Mesothelial cell of epicardium (in vitro differentiated cells): ENCODE data around the gene OR9A4. TPM values are rescaled to one million over a fixed set of nuclear protein-coding genes. Genes with fewer than 3 reads are reported as not detected.

Experiments
- DNase-seq, 2 experiments: peaks; one replicate each; pipeline ENCODE4 v3.0.0; 2021; ENCODE audit warnings: low spot score in 2 of 2; ENCODE audit not compliant: unreplicated experiment in 2 of 2
- H3K27ac Mint-ChIP-seq: 2 replicates; pipeline ENCODE4 v1.8.0; 2021; ENCODE audit warnings: mixed read lengths
- H3K27me3 Mint-ChIP-seq: 2 replicates; pipeline ENCODE4 v1.8.0; 2021; ENCODE audit warnings: low read depth, mixed read lengths
- H3K36me3 Mint-ChIP-seq: 2 replicates; pipeline ENCODE4 v1.8.0; 2021; ENCODE audit warnings: mixed read lengths
- H3K4me1 Mint-ChIP-seq: 2 replicates; pipeline ENCODE4 v1.8.0; 2021; ENCODE audit warnings: mixed read lengths
- H3K4me3 Mint-ChIP-seq: 2 replicates; pipeline ENCODE4 v1.8.0; 2021; ENCODE audit warnings: mild to moderate bottlenecking, moderate library complexity, mixed read lengths
- H3K9me3 Mint-ChIP-seq: 2 replicates; pipeline ENCODE4 v1.8.0; 2021; ENCODE audit warnings: mixed read lengths
- CTCF ChIP-seq: fragments of 200-600 bp; sonication (generic); IDR thresholded peaks from one replicate; pipeline ENCODE4 v1.5.0; 2021; ENCODE audit warnings: antibody characterized with exemption; ENCODE audit not compliant: unreplicated experiment
- total RNA-seq: library from RNA; stranded (reverse); gene quantifications from 3 replicates; pipeline ENCODE4 v1.2.1, GENCODE V29; 2021

Gene OR9A4
- total RNA-seq, 1 donor from 2014 or later: 0.18 TPM

GRCh38 chr7:141928845-141929195 is 12.6 kb downstream of the OR9A4 start:
- Mint-ChIP-seq H3K4me1 (no peaks in the 10 kb centered on the region), H3K9me3 (no peaks in the 10 kb centered on the region), H3K27me3 (no peaks in the 10 kb centered on the region), H3K36me3 (no peaks in the 10 kb centered on the region), H3K4me3 (no peak overlapping the region), H3K27ac (no peak overlapping the region)
- DNase-seq: no peak
- TF ChIP-seq CTCF: no peak

- Mint-ChIP-seq H3K9me3 (no peaks in the 10 kb centered on the region), H3K36me3 (no peaks in the 10 kb centered on the region)
Observed at GRCh38 chr7:141930211-141930610, 14.0 kb downstream of the OR9A4 start.

GRCh38 chr7:141941075-141941474 is 24.9 kb downstream of the OR9A4 start:
- DNase-seq: no peak
- Mint-ChIP-seq H3K27me3 (no peaks in the 10 kb centered on the region), H3K9me3 (peaks cover 44% of the 10 kb centered on the region), H3K4me1 (no peaks in the 10 kb centered on the region), H3K4me3 (no peak overlapping the region), H3K36me3 (no peaks in the 10 kb centered on the region), H3K27ac (no peak overlapping the region)
- TF ChIP-seq CTCF: no peak

More at GRCh38 chr7:141930211-141930610, 14.0 kb downstream of the OR9A4 start:
- Mint-ChIP-seq H3K4me3 (no peak overlapping the region), H3K27ac (no peak overlapping the region), H3K4me1 (no peaks in the 10 kb centered on the region), H3K27me3 (no peaks in the 10 kb centered on the region)
- TF ChIP-seq CTCF: no peak
- no peak for DNase-seq

- peaks cover 5% of the 10 kb centered on the region for H3K27me3 Mint-ChIP-seq
- no peaks in the 10 kb centered on the region for H3K36me3 Mint-ChIP-seq
- H3K4me3 Mint-ChIP-seq: no peak overlapping the region
- H3K27ac Mint-ChIP-seq: no peak overlapping the region
- peaks cover 38% of the 10 kb centered on the region for H3K9me3 Mint-ChIP-seq
- H3K4me1 Mint-ChIP-seq: no peaks in the 10 kb centered on the region
- TF ChIP-seq CTCF: no peak
- DNase-seq: no peak
Observed at GRCh38 chr7:141943846-141944245, 27.6 kb downstream of the OR9A4 start.

- no peaks in the 10 kb centered on the region for H3K4me1 Mint-ChIP-seq
- peaks cover 5% of the 10 kb centered on the region for H3K27me3 Mint-ChIP-seq
- no peak for DNase-seq
- H3K36me3 Mint-ChIP-seq: no peaks in the 10 kb centered on the region
- H3K4me3 Mint-ChIP-seq: no peak overlapping the region
- H3K9me3 Mint-ChIP-seq: peaks cover 31% of the 10 kb centered on the region
- no peak overlapping the region for H3K27ac Mint-ChIP-seq
- no peak for TF ChIP-seq CTCF
Observed at GRCh38 chr7:141944811-141945210, 28.6 kb downstream of the OR9A4 start.

GRCh38 chr7:141945356-141945755 is 29.2 kb downstream of the OR9A4 start:
- TF ChIP-seq CTCF: no peak
- Mint-ChIP-seq H3K4me1 (no peaks in the 10 kb centered on the region), H3K9me3 (peaks cover 26% of the 10 kb centered on the region), H3K27me3 (peaks cover 6% of the 10 kb centered on the region), H3K27ac (no peak overlapping the region), H3K4me3 (no peak overlapping the region), H3K36me3 (no peaks in the 10 kb centered on the region)
- DNase-seq: no peak
